ENCODE data around the gene PHTF2.

Gene PHTF2

DNA sequence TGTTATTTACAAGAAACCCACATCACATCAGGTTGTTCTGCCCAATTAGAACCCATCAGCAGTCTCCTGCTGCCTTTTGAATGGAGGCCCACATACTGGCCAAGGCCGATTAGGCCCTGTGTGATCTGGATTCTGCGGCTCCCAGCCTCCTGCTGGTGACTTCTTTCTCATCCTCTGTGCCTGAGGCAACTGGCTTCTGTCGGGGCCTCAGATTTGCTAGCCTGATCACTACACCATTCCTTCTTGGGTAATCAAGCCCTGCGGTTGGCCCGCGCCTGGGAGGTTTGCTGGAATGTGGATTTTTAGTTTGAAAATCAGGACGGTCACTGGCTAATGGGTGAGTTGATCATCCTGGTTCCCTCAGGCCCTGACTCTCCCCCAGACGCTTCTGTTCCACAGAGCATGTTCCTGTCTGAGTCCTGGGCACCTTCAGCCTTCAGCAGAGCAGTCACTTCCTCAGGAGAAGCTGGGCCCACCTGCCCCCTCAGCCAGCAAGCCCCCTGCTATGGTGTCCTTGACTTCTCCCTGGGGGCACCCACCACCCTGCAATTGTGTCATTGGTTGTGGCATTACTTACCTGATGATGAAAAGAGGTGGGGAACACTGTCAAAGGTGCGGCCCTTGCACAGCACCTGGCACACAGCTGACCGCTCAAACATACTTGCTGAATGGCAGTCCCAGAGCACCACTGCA, 207.6 kb downstream of the PHTF2 start:
- Histone ChIP-seq H3K79me2 (ENCODE audit: insufficient read depth, low read length) (no peaks in the 10 kb centered on the region), H2AFZ (ENCODE audit: low read depth, low read length) (no peak overlapping the region), H3K36me3 (ENCODE audit: insufficient read depth, low read length) (no peaks in the 10 kb centered on the region), H3K4me3 (ENCODE audit: low read depth in 1 of 2, low read length in 2 of 2) (no peak overlapping the region), H3K4me2 (ENCODE audit: insufficient read depth, low read length) (no peak overlapping the region), H3K4me1 (ENCODE audit: insufficient read depth, low read length) (no peaks in the 10 kb centered on the region), H4K20me1 (ENCODE audit: insufficient read depth, low read length) (no peaks in the 10 kb centered on the region), H3K27me3 (ENCODE audit: insufficient read depth, low read length, poor library complexity) (no peaks in the 10 kb centered on the region), H3K9me3 (ENCODE audit: insufficient read depth, low read length, severe bottlenecking) (no peaks in the 10 kb centered on the region), H3K27ac (ENCODE audit: low read length) (no peak overlapping the region), H3K9ac (ENCODE audit: low read depth, low read length) (no peak overlapping the region)
- no peak for DNase-seq
- TF ChIP-seq EZH2 (IDR thresholded peaks at IDR 0.05; ENCODE audit: borderline replicate concordance, low read depth, low read length, severe bottlenecking) (no peak), CTCF (IDR thresholded peaks at IDR 0.05; ENCODE audit: borderline replicate concordance, extremely low read depth, low read length, poor library complexity, severe bottlenecking) (no peak)
- no peak for ATAC-seq (ENCODE audit: insufficient read depth, low read depth)

Data from DND-41 (cell line).